Neutrophil (primary cell): Measurements from ENCODE around the gene INPP4B.
"Not testable (repeated sequence)": the region's sequence is repeated elsewhere in the genome, so short reads cannot be mapped to it uniquely, and the experiment has no call there.

ENCODE experiments used
- H3K27ac ChIP-seq: fragments of 200-600 bp; sonication (generic); 2 replicates; pipeline ENCODE4 v1.5.1; 2016; ENCODE audit warnings: mild to moderate bottlenecking, moderate library complexity
- H3K27me3 ChIP-seq: fragments of 200-600 bp; sonication (generic); 2 replicates; pipeline ENCODE4 v1.6.0; 2016; ENCODE audit warnings: mild to moderate bottlenecking
- H3K36me3 ChIP-seq: fragments of 200-600 bp; sonication (generic); 2 replicates; pipeline ENCODE4 v1.5.1; 2017
- H3K4me1 ChIP-seq, 2 experiments: fragments of 200-600 bp in 1 of 2; sonication (generic) in 1 of 2; 1 replicate in 1 of 2; 2 replicates in 1 of 2; pipeline versions ENCODE4 v1.5.1 to v1.6.1; 2013 to 2016; ENCODE audit warnings: low read depth in 1 of 2, low read length in 1 of 2, mild to moderate bottlenecking in 1 of 2, moderate library complexity in 1 of 2; ENCODE audit not compliant: control insufficient read depth in 1 of 2, insufficient read depth in 1 of 2
- H3K4me3 ChIP-seq, 2 experiments: fragments of 200-600 bp in 1 of 2; sonication (generic) in 1 of 2; 1 replicate in 1 of 2; 2 replicates in 1 of 2; pipeline ENCODE4 v1.5.1; 2013 to 2016; ENCODE audit warnings: low read depth in 1 of 2, low read length in 1 of 2, mild to moderate bottlenecking in 1 of 2, moderate library complexity in 1 of 2
- H3K9me3 ChIP-seq: fragments of 200-600 bp; sonication (generic); 2 replicates; pipeline ENCODE4 v1.5.1; 2016
- CTCF ChIP-seq: fragments of 200-600 bp; sonication (generic); IDR thresholded peaks from 2 replicates; pipeline ENCODE4 v1.5.1; 2016; ENCODE audit warnings: antibody characterized with exemption

The INPP4B gene

DNA sequence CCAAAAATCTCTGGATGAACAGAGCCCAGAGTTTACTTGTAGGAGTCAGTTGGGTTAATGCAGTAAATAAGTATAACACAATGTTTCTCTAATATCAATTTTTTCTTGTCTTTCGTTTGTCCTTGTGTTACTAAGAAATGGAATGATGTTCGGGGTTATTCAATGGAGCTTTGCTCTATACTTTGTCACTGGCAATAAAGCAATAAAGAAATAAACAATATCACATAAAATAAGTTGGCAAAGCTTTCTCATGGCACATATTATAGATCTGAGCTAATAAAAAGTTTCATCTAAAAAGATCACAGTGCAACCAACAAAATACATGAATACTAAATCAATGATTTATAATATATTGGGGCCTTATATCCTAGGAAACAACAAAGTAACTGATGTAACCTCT, 32.7 kb downstream of the INPP4B start:
- Histone ChIP-seq H3K4me1 (no peaks in the 10 kb centered on the region), H3K27me3 (no peaks in the 10 kb centered on the region), H3K36me3 (no peaks in the 10 kb centered on the region), H3K4me3 (no peak overlapping the region), H3K27ac (no peak overlapping the region), H3K9me3 (no peaks in the 10 kb centered on the region)
- no peak for TF ChIP-seq CTCF

GRCh38 chr4:142812091-142812490, 34.0 kb downstream of the INPP4B start:
- Histone ChIP-seq H3K36me3 (no peaks in the 10 kb centered on the region), H3K27me3 (no peaks in the 10 kb centered on the region), H3K4me3 (no peak overlapping the region), H3K9me3 (no peaks in the 10 kb centered on the region), H3K27ac (no peak overlapping the region), H3K4me1 (no peaks in the 10 kb centered on the region)
- no peak for TF ChIP-seq CTCF

DNA sequence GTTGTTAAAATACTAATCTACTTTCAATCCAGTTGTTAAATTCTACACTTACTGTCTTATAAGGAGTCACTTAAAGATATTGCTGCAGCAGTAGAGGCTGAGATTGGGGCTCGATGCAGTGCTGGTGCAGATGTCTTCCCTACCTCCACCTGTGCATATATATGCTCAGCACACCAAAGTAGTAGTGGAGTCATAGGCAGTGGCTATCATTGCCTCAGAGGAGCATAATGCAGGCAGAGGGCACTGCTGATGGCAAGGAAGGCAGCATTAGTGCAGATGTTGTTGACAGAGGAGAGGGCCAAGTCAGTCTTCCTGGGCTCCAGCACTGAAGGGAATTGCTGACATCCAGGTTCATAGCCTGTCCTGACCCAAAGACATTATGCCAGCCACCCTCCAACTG, 35.1 kb downstream of the INPP4B start:
- Histone ChIP-seq H3K9me3 (no peaks in the 10 kb centered on the region), H3K36me3 (no peaks in the 10 kb centered on the region), H3K4me3 (no peak overlapping the region), H3K4me1 (no peaks in the 10 kb centered on the region), H3K27ac (no peak overlapping the region), H3K27me3 (no peaks in the 10 kb centered on the region)
- TF ChIP-seq CTCF, result no peak

GRCh38 chr4:142809559-142809958, 36.5 kb downstream of the INPP4B start:
- H3K27me3 ChIP-seq, result no peaks in the 10 kb centered on the region
- no peak overlapping the region for H3K4me3 ChIP-seq
- TF ChIP-seq CTCF, result no peak
- H3K9me3 ChIP-seq, result no peaks in the 10 kb centered on the region
- no peaks in the 10 kb centered on the region for H3K36me3 ChIP-seq
- H3K4me1 ChIP-seq, result no peaks in the 10 kb centered on the region
- H3K27ac ChIP-seq, result no peak overlapping the region

GRCh38 chr4:142803879-142804278, 42.2 kb downstream of the INPP4B start:
- not testable (repeated sequence) for H3K4me3 ChIP-seq, H3K4me1 ChIP-seq, H3K36me3 ChIP-seq, H3K9me3 ChIP-seq, H3K27me3 ChIP-seq, H3K27ac ChIP-seq

GRCh38 chr4:142801966-142802365, 44.1 kb downstream of the INPP4B start:
- H3K27me3 ChIP-seq, result no peaks in the 10 kb centered on the region
- H3K4me1 ChIP-seq, result no peaks in the 10 kb centered on the region
- TF ChIP-seq CTCF, result no peak
- no peaks in the 10 kb centered on the region for H3K9me3 ChIP-seq
- H3K36me3 ChIP-seq, result no peaks in the 10 kb centered on the region
- no peak overlapping the region for H3K4me3 ChIP-seq
- H3K27ac ChIP-seq, result no peak overlapping the region
